GM21423 (cell line): ENCODE data around the gene MYO5B.

Source experiments
- ATAC-seq: cut with Tn5 transposase; IDR thresholded peaks from one replicate; pipeline ENCODE4 v1.9.1; 2021; ENCODE audit warnings: mild to moderate bottlenecking, moderate library complexity; ENCODE audit not compliant: unreplicated experiment

MYO5B gene

GRCh38 chr18:49933530-49934128 lies 261.3 kb downstream of the MYO5B start:
- no peak for ATAC-seq

DNA sequence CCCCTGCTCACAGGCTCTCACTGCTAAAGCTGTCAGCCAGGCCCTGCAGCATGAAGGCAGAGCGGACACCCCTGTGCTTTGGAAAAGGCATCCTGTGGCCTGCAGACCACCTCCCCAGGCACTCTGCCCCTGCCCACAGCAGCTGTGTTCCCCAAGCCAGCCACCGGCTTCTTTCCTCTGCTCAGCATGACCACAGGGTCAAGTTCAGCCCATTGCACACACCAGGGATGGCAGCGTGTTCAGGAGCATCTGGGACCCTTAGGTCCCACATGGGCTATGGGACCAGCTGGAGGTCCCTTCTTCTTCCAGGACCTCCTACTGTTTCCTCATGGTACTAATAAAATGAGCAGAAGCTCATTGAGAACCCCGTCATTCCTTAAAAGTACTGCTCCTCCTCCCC lies 263.2 kb downstream of the MYO5B start:
- ATAC-seq, result no peak

GRCh38 chr18:49931179-49931578 lies 263.8 kb downstream of the MYO5B start:
- no peak for ATAC-seq

DNA sequence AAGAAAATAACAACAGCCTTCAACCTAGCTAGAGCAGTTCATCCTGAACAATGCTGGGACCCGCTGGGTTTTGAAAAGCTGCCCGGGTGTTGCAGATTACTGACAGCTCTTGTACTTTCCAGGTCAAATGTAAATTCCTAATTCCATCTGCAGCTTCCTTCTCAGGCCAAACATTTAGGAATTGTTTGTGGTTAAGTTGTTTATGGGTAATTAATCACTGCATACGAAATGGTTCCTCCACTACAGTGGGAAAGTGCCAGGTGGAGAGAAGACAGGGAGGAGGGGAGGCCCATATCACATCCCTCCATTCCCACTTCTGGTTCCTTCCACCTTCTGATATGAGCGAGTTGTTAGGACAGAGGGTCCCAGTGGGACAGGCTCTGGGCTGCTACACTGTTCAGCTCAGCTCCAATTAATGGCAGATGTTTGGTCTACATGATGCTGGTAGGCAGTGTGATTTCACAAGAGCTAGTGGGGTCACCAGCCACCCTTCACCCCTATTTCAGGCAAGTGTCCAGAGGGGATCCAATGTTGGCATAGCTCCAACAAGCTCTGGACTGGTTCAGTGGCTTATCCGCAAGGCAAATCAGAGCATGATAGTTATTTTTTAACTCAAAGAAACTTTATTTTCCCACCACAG lies 268.7 kb downstream of the MYO5B start:
- no peak for ATAC-seq

DNA sequence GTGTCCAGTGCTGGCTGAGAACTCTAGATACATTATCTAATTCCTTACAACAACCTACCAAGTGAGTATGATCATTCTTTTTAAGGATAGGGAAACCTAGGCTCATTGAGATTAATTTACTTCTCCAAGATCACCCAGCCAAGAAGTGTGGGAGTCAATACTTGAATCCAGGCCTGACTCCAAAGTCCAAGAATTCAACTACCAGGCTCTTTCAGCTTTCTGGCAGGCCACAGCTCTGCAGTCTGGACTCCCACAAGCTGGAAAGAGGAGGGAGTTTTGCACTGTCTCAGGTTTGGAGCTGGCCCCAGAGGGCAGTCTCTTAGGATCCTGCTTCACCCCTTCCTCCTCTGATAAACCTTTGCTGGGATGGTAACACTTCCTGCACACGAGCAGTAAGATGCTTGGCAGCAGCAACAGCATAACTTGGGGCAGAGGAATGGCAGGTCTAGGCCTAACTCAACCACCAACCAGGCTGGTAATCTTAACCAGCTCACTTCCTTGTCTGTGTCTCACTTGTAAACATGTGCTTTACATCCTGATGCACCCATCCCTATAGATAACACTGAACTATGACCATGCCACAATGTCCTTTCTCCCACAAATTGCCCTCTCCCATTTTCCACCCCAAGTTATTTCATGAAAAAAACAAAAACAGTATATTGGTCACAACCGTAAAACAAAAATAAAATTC lies 270.5 kb downstream of the MYO5B start:
- no peak for ATAC-seq

- no peak for ATAC-seq
Observed at GRCh38 chr18:49922228-49922627, 272.7 kb downstream of the MYO5B start.

GRCh38 chr18:49921318-49921985 lies 273.5 kb downstream of the MYO5B start:
- ATAC-seq, result no peak

DNA sequence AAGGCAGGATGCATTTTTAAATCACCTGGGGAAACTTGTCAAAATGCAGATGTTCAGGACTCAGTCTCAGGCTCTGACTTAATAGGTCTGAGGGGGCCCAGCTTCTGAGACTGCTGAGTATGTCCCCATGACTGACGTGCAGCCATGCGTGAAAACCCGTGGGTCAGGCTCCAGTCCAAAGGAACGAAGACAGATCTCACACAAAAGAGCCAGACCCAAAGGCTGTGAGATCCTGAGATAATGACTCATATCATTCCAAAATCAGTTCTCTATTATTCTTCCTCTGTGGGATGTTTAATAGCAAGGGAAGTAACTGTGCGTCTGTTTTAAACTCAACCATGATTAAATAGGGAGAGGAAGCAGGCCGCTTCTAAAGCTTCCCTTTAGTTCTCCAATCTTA lies 274.2 kb downstream of the MYO5B start:
- ATAC-seq, result no peak

DNA sequence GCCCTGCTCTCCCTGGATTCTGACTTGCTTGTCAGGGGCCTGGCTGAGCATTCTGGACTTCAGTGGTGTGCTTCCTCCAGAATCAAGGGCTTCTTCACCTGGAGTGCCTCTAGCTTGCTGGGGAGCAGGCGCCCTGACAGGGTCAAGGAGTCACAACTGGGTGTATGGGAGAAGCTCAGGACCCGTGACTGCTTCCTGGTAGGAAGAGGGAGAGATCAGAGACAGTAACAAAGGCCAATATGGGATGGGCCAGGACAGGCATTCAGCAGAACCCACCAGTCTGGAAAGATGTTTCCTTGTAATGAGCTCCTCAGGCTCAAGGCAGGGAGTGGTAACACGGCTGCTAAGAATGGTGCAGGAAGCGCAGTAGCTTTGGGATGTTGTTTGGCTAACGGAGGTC lies 277.2 kb downstream of the MYO5B start:
- ATAC-seq, result no peak

- no peak for ATAC-seq
Observed at GRCh38 chr18:49915352-49915751, 279.6 kb downstream of the MYO5B start.

DNA sequence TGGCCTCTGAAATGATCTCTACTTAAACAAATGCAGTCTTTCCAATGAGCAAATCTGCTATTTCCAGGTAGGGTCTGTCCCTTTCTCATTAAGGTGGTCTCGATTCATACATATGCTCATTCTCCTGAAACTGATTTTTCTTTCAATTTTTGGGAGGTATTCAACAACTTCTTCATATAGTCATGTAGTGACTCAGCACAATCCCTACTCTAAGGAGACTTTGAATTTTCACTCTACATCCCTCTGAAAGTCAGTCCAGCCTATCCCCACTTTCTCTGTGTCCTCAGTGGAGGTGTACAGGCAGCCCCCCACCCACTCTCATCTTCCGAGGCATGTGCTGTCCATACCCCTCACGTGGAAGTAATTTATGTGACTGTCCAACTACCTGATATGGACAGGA lies 281.7 kb downstream of the MYO5B start:
- ATAC-seq, result no peak

DNA sequence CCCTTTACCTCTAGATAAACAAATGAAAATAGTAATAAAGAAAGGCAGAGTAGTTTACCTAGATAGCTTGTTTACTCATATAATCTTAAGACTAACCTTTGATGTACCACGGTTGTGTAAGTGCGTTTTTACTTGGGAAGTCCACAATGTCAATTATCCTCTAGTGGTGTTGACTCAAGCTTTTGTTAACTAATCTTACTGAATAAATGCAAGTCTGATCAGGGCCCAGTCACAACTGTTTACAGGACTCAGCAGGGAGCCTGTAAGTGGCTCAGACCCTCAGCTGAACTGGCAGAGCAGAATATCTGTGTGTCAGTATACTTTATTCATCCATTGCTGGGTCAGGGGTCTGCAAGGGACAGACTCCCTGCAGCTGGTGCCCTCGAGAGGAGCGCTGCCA lies 283.5 kb downstream of the MYO5B start:
- no peak for ATAC-seq

- ATAC-seq, result no peak
Observed at GRCh38 chr18:49910986-49911385, 284.0 kb downstream of the MYO5B start.

GRCh38 chr18:49910019-49910418 lies 284.9 kb downstream of the MYO5B start:
- no peak for ATAC-seq

- ATAC-seq, result no peak
Observed at GRCh38 chr18:49907346-49907929, 287.5 kb downstream of the MYO5B start.

DNA sequence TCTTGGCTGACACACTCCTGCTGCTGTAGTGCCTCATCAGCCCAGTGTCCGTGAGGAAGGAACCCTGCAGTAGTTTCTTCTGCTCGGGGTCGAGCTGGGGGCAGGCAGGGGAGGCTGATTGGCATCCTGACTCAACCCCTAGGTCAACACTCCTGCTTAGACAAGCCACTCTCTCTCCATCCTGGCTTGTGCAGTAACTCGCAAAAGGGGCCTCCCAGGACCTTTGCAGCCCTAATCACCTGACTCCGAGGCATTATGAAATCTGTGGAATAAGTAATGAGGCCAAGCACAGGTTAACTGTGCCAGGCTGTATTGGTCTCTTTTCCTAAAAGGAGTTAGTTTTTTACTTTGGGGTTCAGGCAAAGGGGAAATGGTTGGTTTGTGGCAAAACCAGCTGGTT lies 289.2 kb downstream of the MYO5B start:
- no peak for ATAC-seq

DNA sequence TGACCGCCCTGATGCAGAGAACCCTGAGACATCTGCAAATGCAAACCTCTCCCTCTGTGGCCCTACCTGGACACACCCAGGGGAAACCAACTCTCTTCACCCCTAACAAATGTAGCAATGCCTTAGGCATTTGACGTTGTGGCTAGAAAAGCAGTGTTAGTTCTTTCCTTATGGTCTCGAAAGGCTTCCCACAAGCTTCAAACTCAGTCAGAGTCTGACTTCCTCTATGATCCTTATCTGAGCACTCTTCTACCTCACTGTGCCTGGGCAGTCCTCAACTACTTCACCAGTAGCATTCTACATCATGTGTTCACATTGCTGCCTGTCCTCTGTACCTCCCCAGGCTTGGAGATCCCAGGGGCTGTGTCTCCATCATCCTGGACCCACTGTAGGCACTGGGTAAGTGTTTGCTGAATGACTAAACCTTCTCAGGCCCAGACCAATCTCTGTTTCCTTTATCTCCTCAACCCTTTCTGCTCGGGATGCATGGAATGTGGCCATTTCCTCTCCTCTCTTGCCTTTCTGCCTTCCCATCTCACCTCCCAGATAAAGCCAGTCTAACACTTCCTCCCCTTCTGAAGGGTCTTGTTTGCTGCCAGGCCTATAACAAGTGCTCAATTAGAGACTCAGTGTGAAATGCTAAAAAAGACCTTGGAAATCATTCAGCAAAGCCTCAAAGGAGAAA lies 289.9 kb downstream of the MYO5B start:
- no peak for ATAC-seq

DNA sequence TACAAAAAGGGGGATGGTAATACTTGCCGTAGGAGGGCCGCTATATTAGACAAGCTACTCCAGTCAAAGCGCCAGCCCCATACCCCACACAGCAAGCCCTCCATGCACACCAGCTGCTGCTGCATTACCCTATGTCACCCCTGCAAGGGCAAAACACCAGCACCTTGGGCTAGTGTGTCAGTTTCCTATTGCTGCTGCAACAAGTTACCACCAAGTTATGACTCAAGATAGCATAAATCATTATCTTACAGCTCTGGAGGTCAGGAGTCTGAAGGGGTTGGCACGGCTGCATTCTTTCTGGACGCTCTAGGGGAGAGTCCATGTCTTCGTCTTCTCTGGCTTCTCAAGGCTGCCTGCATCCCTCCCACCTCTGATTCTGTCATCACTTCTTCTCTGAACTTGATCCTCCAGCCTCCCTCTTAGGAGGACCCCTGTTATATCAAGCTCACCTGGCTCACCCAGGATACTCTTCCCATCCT lies 293.0 kb downstream of the MYO5B start:
- ATAC-seq, result no peak

GRCh38 chr18:49899657-49900330 lies 295.2 kb downstream of the MYO5B start:
- no peak for ATAC-seq

- ATAC-seq, result no peak
Observed at GRCh38 chr18:49898421-49898820, 296.5 kb downstream of the MYO5B start.
